GM21423 (cell line): Measurements from ENCODE around the gene ASB18.

ENCODE experiments used
- ATAC-seq: cut with Tn5 transposase; IDR thresholded peaks from one replicate; pipeline ENCODE4 v1.9.1; 2021; ENCODE audit warnings: mild to moderate bottlenecking, moderate library complexity; ENCODE audit not compliant: unreplicated experiment

ASB18 gene

GRCh38 chr2:236244256-236244655 is 19.9 kb downstream of the ASB18 start:
- no peak for ATAC-seq

- ATAC-seq: no peak
Measured at GRCh38 chr2:236242057-236242495, 22.1 kb downstream of the ASB18 start.

- no peak for ATAC-seq
Measured at GRCh38 chr2:236241181-236242056, 22.8 kb downstream of the ASB18 start.

- no peak for ATAC-seq
Measured at GRCh38 chr2:236240228-236240990, 23.8 kb downstream of the ASB18 start.

GRCh38 chr2:236239276-236240065 is 24.7 kb downstream of the ASB18 start:
- no peak for ATAC-seq

GRCh38 chr2:236238751-236239150 is 25.5 kb downstream of the ASB18 start:
- ATAC-seq: no peak

GRCh38 chr2:236237468-236238190 is 26.6 kb downstream of the ASB18 start:
- no peak for ATAC-seq

DNA sequence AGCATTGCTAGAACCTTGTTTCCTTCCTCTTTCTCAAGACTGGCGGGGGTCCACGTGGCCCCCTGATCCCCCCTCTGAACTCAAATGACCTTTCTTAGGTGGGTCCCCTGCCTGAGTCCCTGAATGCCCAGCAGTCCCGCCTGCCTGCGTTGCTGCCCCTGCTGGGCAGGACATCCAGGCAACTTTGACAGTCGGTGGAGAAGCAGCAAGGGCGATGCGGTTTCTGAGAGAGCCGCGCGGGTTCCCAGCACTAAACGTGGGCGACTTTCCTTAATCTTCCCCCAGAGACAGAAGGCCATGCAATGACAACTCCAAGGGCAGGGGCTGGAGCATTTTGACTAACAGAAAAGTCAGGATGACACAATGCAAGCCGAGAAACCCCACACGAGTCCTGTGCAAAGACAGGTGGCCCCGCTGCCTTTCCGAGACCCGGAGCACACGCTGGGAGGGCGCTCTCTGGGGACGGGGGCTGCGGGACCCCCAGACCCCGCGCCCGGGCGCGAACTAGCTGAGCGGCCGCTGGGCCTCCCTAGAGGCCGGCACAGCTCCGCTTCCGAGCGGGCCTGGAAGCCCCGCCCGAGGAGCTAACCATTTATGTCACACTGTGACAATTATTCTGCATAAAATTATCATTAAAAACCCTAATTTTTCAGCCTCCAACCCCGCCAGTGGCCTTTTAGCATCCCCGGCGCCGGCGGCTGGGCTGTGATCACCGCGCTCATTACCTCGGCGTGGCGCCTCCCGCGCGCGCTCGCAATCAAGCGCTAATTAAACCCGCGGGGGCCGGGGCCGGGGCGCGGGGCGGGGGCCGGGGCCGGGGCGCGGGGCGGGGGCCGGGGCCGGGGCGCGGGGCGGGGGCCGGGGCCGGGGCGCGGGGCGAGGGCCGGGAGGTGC is 27.4 kb downstream of the ASB18 start:
- ATAC-seq: no peak

- ATAC-seq: no peak
Measured at GRCh38 chr2:236229186-236229585, 35.0 kb downstream of the ASB18 start.

DNA sequence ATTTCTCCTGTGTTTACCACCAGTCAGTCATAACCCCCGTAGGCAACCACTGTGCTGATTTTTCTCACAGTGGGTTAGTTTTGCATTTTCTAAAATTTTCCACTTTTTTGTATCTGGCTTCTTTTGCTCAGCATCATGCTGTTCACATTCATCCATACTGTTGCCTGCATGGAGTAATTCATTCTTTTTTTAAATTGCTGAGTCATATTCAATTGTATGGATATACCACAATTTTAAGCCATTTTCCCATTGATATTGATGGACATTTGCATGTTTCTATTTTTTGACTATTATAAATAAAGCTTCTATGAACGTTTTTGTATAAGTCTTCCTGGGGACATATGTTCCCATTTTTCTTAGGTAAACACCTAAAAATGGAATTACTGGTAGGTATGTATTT is 40.5 kb downstream of the ASB18 start:
- no peak for ATAC-seq

DNA sequence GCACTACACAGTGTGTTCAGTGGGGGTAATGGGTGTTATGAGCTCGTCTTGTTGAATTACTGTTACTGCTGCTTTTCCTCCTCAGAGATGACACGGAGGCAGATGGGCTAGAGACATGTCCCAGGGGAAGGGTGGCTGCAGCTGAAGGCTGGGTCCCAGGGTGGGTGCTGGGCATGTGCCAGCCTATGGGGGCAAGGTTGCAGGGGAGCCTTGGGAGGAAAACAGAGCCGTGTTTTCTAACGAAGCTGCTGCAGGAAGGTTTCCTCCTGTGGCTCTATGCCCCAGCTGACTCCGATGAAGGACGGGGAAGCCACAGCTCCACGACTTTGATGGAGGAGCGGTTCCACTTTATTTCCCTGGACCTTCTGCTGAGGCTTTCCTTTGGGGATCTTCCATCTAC is 42.4 kb downstream of the ASB18 start:
- ATAC-seq: no peak

GRCh38 chr2:236219411-236219810 is 44.8 kb downstream of the ASB18 start:
- ATAC-seq: no peak

DNA sequence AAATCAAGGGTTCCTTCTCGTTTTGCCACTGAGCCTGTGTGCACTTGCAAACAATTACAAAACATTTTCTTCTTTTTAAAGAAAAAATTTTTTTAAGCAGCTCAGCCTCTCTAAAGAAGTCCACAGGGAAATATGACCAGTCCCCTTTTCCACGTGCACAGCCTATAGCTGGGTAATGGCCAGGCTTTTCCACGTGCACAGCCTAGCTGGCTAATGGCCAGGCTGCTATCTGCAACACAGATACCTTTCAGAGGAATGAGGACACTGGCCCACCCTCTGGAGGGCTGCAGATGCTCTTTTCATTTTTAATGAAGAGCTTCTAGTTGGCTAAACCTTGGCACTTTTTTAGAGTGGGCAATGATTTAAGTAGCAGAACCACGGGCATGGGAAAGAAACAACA is 46.3 kb downstream of the ASB18 start:
- no peak for ATAC-seq

DNA sequence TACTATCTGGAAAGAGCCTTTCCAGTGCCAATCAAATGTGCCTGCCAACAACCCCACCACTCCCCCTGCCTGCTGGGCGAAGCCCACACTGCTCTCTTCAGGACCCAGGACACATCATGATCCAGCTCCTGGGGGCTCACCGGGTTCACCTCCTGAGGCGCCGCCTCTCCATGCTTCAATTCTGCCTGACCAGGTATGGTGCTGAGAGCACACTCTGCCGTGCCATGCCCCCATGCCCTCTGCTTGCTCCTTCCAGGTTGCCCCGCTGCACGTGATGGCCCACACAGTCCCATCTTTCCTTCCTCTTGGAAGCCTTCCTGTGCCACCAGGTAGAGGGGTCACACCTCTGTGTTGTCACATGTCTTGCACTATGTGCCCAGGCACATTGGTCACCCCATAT is 47.5 kb downstream of the ASB18 start:
- no peak for ATAC-seq

DNA sequence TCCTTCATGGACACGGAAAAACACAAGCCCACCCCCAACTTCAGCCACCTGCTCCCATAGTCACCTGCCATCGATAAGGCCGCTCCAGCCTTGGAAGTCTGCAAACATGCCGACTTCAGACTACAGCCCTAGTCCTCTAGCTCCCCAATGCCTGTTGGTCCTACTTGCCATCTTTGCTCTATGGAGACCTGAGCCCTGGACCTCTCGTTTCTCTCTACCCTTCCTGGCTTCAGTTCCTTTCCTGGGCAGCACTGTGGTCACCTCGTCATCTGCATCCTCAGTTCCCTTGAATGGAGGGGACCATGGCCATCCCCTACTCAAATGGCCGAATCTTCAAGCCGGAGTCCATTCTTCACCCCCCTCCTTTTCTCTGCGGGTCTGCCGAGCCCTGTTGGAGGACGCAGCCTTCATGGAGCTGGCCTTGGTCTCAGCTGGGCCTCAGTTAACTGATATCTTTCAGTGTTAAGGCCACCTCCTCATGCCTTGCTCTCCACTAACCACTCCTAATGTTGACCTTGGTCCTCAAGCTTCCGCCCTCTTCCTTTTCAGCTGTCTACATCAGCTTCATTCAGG is 48.4 kb downstream of the ASB18 start:
- ATAC-seq: no peak

- no peak for ATAC-seq
Measured at GRCh38 chr2:236215196-236215595, 49.0 kb downstream of the ASB18 start.

- ATAC-seq: no peak
Measured at GRCh38 chr2:236214376-236214995, 49.7 kb downstream of the ASB18 start.

- no peak for ATAC-seq
Measured at GRCh38 chr2:236211296-236211695, 52.9 kb downstream of the ASB18 start.

- ATAC-seq: no peak
Measured at GRCh38 chr2:236210536-236210935, 53.7 kb downstream of the ASB18 start.
